PFSK-1 (cell line): ENCODE measurements around the gene PUDP.

Experiments used
- POLR2AphosphoS5 ChIP-seq: IDR thresholded peaks from 2 replicates; pipeline ENCODE4 v1.6.1; 2012; ENCODE audit warnings: low read depth, mild to moderate bottlenecking, control low read depth, low read length, moderate library complexity
- SIN3A ChIP-seq: IDR thresholded peaks from 2 replicates; pipeline ENCODE4 v1.6.1; 2012; ENCODE audit warnings: mild to moderate bottlenecking, low read length, moderate library complexity, borderline replicate concordance; ENCODE audit not compliant: insufficient read depth

DNA sequence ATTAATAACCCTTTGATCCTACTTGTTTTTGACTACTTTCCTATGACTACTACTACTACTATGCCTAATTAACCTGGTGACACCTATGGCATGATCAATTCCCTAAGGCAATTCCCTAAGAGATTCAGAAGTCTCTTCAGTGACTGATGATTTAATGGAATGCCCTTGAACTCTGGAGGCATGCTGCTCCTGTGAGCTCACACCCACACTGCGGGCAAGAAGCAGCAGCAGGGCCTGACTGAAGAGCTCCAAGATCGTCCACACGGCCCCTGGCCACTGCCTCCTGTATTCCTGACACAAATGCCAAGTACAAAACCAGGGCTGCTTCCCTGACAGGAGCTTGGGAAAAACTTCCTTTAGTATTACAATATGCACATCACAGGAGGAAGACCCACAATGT, 74.6 kb downstream of the PUDP start:
- no peak for TF ChIP-seq SIN3A
- no peak for TF ChIP-seq POLR2AphosphoS5
